Measurements from ENCODE around the gene ISL2. TPM values are rescaled to one million over a fixed set of nuclear protein-coding genes. Genes with fewer than 3 reads are reported as not detected.

The ISL2 gene
- total and polyA plus RNA-seq, 9 of the 15 experiments (the other 6 are each of a cell fraction or from before 2014, with no cell fraction given), result 0.15 to 23.7 (median 4.0) TPM

- TF ChIP-seq CREB3L1 (IDR thresholded peaks at IDR 0.05; ENCODE audit: borderline replicate concordance, low read depth) (peak; percentile 92), PBX2 (CRISPR knock-in tag; IDR thresholded peaks at IDR 0.05; ENCODE audit: low read depth) (no peak), PBX2 (tag; conservative IDR thresholded peaks at IDR 0.05; ENCODE audit: low read depth) (no peak), HDGF (IDR thresholded peaks at IDR 0.05) (no peak), ZNF778 (CRISPR knock-in tag; IDR thresholded peaks at IDR 0.05) (no peak), CSDE1 (IDR thresholded peaks at IDR 0.05) (peak in 1 of 2 experiments; percentile 38; a peak in 1 of 4 replicates), ZNF274 (IDR thresholded peaks at IDR 0.05; ENCODE audit: borderline replicate concordance, low read depth, low read length) (no peak), BRD4 (IDR thresholded peaks at IDR 0.05) (0 out of 2 replicates have a peak, but pooled peaks have one; percentile 34), STAT5B (CRISPR knock-in tag; IDR thresholded peaks at IDR 0.05) (no peak), ZNF707 (CRISPR knock-in tag; conservative IDR thresholded peaks at IDR 0.05) (no peak), ZNF830 (CRISPR knock-in tag; IDR thresholded peaks at IDR 0.05) (no peak), ZNF644 (tag; IDR thresholded peaks at IDR 0.05; ENCODE audit: low read depth) (no peak; the same call in 1 of the 2 replicates), NCOA2 (IDR thresholded peaks at IDR 0.05; ENCODE audit: partially characterized antibody in 2 of 2) (no peak), SRSF9 (IDR thresholded peaks at IDR 0.05; ENCODE audit: borderline replicate concordance, low read depth, low read length) (no peak), TCF15 (CRISPR knock-in tag; IDR thresholded peaks at IDR 0.05) (no peak), ZNF311 (CRISPR knock-in tag; IDR thresholded peaks at IDR 0.05) (no peak), ARID1B (IDR thresholded peaks at IDR 0.05) (no peak), TOE1 (IDR thresholded peaks at IDR 0.05; ENCODE audit: borderline replicate concordance) (peak; percentile 69; the same call in 1 of the 2 replicates), TOE1 (CRISPR knock-in tag; IDR thresholded peaks at IDR 0.05; ENCODE audit: borderline replicate concordance, low read depth) (no peak), MED1 (CRISPR knock-in tag; IDR thresholded peaks at IDR 0.05; ENCODE audit: borderline replicate concordance) (no peak), RBM17 (IDR thresholded peaks at IDR 0.05; ENCODE audit: borderline replicate concordance, low read depth, low read length) (no peak), HDAC1 (IDR thresholded peaks at IDR 0.05) (peak in 1 of 2 experiments; percentile 75; a peak in 2 of 4 replicates), MYNN (IDR thresholded peaks at IDR 0.05) (0 out of 2 replicates have a peak, but pooled peaks have one; percentile 9), MYNN (CRISPR knock-in tag; IDR thresholded peaks at IDR 0.05) (no peak), ZC3H11A (IDR thresholded peaks at IDR 0.05; ENCODE audit: low read depth, low read length) (no peak)
Observed at GRCh38 chr15:76311100-76311953, 25.2 kb upstream of the ISL2 start, which contains the start of gene ETFA (continued).
